ENCODE results near the gene WDR5. TPM values are rescaled to one million over a fixed set of nuclear protein-coding genes. Genes with fewer than 3 reads are reported as not detected.
A peak's percentile ranks its signal among the peaks of the same experiment; 100 is the strongest.

WDR5 gene
- total and polyA plus RNA-seq, 2 of the 13 experiments (the other 11 are each of a cell fraction or from before 2014, with no cell fraction given) = 34.3 TPM

GRCh38 chr9:134175808-134176598 lies 40.1 kb downstream of the WDR5 start (continued):
- TF ChIP-seq, protein P1, sequence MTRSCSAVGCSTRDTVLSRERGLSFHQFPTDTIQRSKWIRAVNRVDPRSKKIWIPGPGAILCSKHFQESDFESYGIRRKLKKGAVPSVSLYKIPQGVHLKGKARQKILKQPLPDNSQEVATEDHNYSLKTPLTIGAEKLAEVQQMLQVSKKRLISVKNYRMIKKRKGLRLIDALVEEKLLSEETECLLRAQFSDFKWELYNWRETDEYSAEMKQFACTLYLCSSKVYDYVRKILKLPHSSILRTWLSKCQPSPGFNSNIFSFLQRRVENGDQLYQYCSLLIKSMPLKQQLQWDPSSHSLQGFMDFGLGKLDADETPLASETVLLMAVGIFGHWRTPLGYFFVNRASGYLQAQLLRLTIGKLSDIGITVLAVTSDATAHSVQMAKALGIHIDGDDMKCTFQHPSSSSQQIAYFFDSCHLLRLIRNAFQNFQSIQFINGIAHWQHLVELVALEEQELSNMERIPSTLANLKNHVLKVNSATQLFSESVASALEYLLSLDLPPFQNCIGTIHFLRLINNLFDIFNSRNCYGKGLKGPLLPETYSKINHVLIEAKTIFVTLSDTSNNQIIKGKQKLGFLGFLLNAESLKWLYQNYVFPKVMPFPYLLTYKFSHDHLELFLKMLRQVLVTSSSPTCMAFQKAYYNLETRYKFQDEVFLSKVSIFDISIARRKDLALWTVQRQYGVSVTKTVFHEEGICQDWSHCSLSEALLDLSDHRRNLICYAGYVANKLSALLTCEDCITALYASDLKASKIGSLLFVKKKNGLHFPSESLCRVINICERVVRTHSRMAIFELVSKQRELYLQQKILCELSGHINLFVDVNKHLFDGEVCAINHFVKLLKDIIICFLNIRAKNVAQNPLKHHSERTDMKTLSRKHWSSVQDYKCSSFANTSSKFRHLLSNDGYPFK (CRISPR knock-in tag; IDR thresholded peaks at IDR 0.05; ENCODE audit: borderline replicate concordance) = peak; percentile 67; the same call in 1 of the 2 replicates
- TF ChIP-seq ARNTL (CRISPR knock-in tag; IDR thresholded peaks at IDR 0.05) = 0 out of 2 replicates have a peak, but pooled peaks have one; percentile 44
- TF ChIP-seq ZNF597 (CRISPR knock-in tag; IDR thresholded peaks at IDR 0.05) = no peak
- TF ChIP-seq KLF9 (CRISPR knock-in tag; IDR thresholded peaks at IDR 0.05; ENCODE audit: low read depth) = no peak
- TF ChIP-seq UBTF (CRISPR knock-in tag; IDR thresholded peaks at IDR 0.05) = peak; percentile 81
- TF ChIP-seq KDM5A (IDR thresholded peaks at IDR 0.05; ENCODE audit: borderline replicate concordance, low read length) = no peak
- no peak for TF ChIP-seq MNT (IDR thresholded peaks at IDR 0.05)
- peak; percentile 56; the same call in 1 of the 2 replicates for TF ChIP-seq ZIK1 (CRISPR knock-in tag; IDR thresholded peaks at IDR 0.05; ENCODE audit: borderline replicate concordance, low read depth)
- TF ChIP-seq, protein P2, sequence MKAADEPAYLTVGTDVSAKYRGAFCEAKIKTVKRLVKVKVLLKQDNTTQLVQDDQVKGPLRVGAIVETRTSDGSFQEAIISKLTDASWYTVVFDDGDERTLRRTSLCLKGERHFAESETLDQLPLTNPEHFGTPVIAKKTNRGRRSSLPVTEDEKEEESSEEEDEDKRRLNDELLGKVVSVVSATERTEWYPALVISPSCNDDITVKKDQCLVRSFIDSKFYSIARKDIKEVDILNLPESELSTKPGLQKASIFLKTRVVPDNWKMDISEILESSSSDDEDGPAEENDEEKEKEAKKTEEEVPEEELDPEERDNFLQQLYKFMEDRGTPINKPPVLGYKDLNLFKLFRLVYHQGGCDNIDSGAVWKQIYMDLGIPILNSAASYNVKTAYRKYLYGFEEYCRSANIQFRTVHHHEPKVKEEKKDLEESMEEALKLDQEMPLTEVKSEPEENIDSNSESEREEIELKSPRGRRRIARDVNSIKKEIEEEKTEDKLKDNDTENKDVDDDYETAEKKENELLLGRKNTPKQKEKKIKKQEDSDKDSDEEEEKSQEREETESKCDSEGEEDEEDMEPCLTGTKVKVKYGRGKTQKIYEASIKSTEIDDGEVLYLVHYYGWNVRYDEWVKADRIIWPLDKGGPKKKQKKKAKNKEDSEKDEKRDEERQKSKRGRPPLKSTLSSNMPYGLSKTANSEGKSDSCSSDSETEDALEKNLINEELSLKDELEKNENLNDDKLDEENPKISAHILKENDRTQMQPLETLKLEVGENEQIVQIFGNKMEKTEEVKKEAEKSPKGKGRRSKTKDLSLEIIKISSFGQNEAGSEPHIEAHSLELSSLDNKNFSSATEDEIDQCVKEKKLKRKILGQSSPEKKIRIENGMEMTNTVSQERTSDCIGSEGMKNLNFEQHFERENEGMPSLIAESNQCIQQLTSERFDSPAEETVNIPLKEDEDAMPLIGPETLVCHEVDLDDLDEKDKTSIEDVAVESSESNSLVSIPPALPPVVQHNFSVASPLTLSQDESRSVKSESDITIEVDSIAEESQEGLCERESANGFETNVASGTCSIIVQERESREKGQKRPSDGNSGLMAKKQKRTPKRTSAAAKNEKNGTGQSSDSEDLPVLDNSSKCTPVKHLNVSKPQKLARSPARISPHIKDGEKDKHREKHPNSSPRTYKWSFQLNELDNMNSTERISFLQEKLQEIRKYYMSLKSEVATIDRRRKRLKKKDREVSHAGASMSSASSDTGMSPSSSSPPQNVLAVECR (CRISPR knock-in tag; IDR thresholded peaks at IDR 0.05; ENCODE audit: borderline replicate concordance) = peak; percentile 40; the same call in 1 of the 2 replicates
- 0 out of 2 replicates have a peak, but pooled peaks have one; percentile 30 for TF ChIP-seq DMAP1 (CRISPR knock-in tag; IDR thresholded peaks at IDR 0.05)
- no peak for TF ChIP-seq ZNF670 (CRISPR knock-in tag; IDR thresholded peaks at IDR 0.05; ENCODE audit: borderline replicate concordance)
- TF ChIP-seq ZBTB46 (CRISPR knock-in tag; IDR thresholded peaks at IDR 0.05; ENCODE audit: borderline replicate concordance) = no peak
